ENCODE results near the gene FILIP1. TPM values are rescaled to one million over a fixed set of nuclear protein-coding genes. Genes with fewer than 3 reads are reported as not detected.

FILIP1 gene
- total RNA-seq, 2 donors from 2014 or later: 78.2 to 117 TPM

DNA sequence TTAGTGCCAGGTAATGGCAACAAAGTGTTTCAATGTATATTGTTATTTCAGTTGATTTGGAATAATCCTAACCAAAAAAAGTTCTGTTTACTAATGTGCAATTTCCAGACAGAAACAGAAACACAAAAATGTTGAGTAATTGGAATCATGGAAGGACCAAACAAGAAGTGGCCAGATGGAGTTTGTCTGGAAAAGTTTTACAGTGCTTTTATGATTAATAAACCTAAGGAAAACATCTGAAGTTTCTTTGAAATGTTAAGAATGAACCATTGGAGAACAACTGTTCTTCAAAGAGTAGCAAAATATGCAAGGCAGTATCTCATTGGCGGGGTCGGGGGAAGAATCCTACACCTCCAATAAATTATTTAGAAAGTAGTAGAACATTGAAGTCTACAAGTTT, 19.0 kb upstream of the FILIP1 start:
- TF ChIP-seq, protein P1, sequence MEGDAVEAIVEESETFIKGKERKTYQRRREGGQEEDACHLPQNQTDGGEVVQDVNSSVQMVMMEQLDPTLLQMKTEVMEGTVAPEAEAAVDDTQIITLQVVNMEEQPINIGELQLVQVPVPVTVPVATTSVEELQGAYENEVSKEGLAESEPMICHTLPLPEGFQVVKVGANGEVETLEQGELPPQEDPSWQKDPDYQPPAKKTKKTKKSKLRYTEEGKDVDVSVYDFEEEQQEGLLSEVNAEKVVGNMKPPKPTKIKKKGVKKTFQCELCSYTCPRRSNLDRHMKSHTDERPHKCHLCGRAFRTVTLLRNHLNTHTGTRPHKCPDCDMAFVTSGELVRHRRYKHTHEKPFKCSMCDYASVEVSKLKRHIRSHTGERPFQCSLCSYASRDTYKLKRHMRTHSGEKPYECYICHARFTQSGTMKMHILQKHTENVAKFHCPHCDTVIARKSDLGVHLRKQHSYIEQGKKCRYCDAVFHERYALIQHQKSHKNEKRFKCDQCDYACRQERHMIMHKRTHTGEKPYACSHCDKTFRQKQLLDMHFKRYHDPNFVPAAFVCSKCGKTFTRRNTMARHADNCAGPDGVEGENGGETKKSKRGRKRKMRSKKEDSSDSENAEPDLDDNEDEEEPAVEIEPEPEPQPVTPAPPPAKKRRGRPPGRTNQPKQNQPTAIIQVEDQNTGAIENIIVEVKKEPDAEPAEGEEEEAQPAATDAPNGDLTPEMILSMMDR (IDR thresholded peaks at IDR 0.05): no peak
- H3K9me3 ChIP-seq: no peaks in the 10 kb centered on the region
- no peak overlapping the region for H3K27ac ChIP-seq
- no peaks in the 10 kb centered on the region for H3K27me3 ChIP-seq
- no peaks in the 10 kb centered on the region for H3K36me3 ChIP-seq
- no peak overlapping the region for H3K4me3 ChIP-seq
- DNase-seq (ENCODE audit: low spot score): no peak
- no peaks in the 10 kb centered on the region for H3K4me1 ChIP-seq

DNA sequence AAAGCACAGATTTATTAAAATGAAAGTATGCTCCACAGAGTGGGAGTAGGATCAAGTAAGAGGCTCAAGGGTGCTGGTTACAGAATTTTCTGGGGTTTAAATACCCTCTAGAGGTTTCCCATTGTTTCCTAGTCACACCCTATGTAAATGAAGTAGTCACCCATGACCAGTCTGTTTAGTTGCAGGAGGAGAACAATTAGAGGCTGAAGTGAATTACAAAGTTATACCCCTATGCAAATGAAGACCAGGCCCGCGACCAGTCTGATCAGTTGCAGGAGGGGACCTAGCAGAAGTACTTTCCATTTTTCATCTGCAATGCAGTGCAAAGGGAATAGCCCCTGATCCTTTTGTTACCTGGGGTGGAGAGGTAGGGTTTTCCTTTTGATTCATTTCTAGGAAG, 11.8 kb upstream of the FILIP1 start:
- Histone ChIP-seq H3K36me3 (no peaks in the 10 kb centered on the region), H3K4me3 (no peak overlapping the region), H3K27ac (no peak overlapping the region), H3K4me1 (no peaks in the 10 kb centered on the region), H3K27me3 (no peaks in the 10 kb centered on the region), H3K9me3 (no peaks in the 10 kb centered on the region)
- TF ChIP-seq, protein P1 (IDR thresholded peaks at IDR 0.05): no peak
- DNase-seq (ENCODE audit: low spot score): no peak

DNA sequence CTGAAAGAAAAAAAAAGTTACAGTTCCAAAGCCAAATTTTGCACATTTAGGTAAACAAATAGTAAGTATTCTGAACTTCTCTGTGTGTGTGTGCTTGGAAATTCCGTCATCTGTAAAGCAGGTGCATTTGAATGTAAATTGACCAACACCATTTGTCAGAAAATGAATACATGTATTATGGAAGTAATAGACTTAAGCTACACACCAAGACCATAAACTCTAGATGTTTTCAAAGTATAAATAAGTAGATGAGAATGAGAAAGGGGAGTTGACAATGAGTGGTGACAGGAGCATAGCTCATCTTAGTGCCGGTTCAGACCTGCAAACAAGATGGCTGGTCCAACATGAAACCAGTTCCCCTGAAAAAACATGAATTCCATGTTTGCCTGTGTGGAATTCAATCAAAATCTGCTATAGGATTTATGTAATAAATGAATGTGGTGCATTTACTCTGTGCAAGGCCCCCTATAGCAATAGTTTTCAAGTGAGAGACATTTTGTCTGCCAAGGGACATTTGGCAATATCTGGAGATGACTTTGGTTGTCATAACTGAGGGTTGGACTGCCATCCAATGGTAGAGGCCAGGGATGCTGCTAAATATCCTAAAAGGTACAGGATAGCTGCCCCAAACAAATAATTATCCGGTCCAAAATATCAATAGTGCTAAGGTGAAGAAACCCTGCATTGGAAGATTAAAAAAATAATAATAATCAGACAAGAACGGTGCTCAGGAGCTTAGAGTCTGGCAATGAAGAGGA, 11.0 kb upstream of the FILIP1 start:
- TF ChIP-seq, protein P1 (IDR thresholded peaks at IDR 0.05): peak; percentile 42 to 72
- Histone ChIP-seq H3K36me3 (no peaks in the 10 kb centered on the region), H3K4me3 (no peak overlapping the region), H3K27me3 (no peaks in the 10 kb centered on the region), H3K27ac (no peak overlapping the region), H3K9me3 (no peaks in the 10 kb centered on the region), H3K4me1 (no peaks in the 10 kb centered on the region)
- no peak for DNase-seq (ENCODE audit: low spot score)

DNA sequence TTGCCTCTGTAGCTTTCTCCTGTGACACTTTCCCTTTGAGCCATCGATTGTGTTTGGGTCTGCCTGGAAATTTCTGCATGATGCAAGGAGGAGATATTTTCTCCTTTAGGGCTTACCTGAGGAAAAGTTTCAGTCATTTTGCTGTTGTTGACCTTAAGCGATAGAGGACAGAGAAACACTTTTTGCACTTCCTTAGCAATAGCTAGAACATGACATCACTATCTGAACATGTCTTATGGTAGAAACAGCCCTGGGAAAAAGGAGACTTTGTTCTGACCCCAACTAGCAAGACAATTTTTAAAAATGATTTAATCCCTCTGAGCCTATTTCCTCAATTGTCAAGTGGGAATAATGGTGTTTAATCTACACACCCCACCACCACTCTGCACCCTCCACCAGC, 9.7 kb upstream of the FILIP1 start:
- Histone ChIP-seq H3K27me3 (no peaks in the 10 kb centered on the region), H3K4me1 (peaks cover 0 to 7% of the 10 kb centered on the region in 2 donors), H3K4me3 (no peak overlapping the region), H3K9me3 (no peaks in the 10 kb centered on the region), H3K36me3 (no peaks in the 10 kb centered on the region), H3K27ac (no peak overlapping the region)
- DNase-seq (ENCODE audit: low spot score): no peak
- TF ChIP-seq, protein P1 (IDR thresholded peaks at IDR 0.05): no peak

DNA sequence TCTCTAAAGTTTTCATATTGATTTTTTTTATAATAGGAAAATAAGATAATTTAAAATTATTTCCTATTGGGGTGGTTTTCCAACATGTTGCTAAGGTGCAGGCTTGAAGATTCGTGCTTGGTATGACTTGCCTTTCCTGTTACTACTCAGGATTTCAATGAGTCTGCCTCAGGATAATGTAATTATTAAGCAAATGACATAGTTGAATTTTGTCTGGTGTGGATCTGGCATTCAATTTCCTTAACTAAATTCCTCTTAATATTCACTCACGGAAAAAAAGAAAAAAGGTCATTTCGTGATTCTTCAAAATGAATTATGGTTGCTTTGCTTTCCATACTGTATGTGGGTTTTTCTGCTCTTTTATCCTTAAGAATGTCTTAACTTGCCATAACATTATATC, 9.3 kb upstream of the FILIP1 start:
- DNase-seq (ENCODE audit: low spot score): no peak
- H3K9me3 ChIP-seq: no peaks in the 10 kb centered on the region
- H3K4me1 ChIP-seq: peaks cover 0 to 10% of the 10 kb centered on the region in 2 donors
- H3K4me3 ChIP-seq: no peak overlapping the region
- no peaks in the 10 kb centered on the region for H3K27me3 ChIP-seq
- TF ChIP-seq, protein P1 (IDR thresholded peaks at IDR 0.05): no peak
- H3K36me3 ChIP-seq: no peaks in the 10 kb centered on the region
- no peak overlapping the region for H3K27ac ChIP-seq

DNA sequence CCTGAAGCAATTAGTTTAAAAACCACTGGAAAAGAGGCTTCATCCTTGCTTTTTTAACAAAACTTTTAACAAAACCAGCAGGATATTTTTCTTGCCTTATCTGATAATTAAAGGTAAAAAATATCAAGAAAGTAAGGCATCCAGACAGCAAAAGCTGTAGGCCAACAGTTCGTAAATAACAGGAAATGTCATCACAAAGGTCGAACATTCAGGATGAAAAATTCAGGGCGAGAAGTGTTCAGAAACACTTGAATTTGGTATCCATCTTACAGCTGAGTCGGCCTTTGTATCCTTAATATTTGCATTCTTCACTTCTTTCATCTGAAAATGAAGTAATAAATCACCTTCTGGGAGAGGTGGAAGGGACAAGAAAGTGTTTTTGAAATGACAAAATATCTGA, 8.2 kb upstream of the FILIP1 start:
- TF ChIP-seq, protein P1 (IDR thresholded peaks at IDR 0.05): no peak
- Histone ChIP-seq H3K27me3 (no peaks in the 10 kb centered on the region), H3K4me1 (peaks cover 0 to 10% of the 10 kb centered on the region in 2 donors), H3K27ac (no peak overlapping the region), H3K4me3 (no peak overlapping the region), H3K36me3 (no peaks in the 10 kb centered on the region), H3K9me3 (no peaks in the 10 kb centered on the region)
- no peak for DNase-seq (ENCODE audit: low spot score)
